Activated CD4-positive, alpha-beta T cell treated with anti-CD3 and anti-CD28 coated beads, Interleukin-2, amount 10 ng/mL, durations not matched to agents 7 days and 5 days (primary cell): ENCODE results near the gene LHPP. TPM values are rescaled to one million over a fixed set of nuclear protein-coding genes. Genes with fewer than 3 reads are reported as not detected.

Experiments used
- CTCF ChIA-PET: fragments of 350-600 bp; sonication (Branson Sonifier 250); formaldehyde crosslinking; loops from one replicate; lab custom pipeline; 2021; ENCODE audit warnings: antibody characterized with exemption; lab: Charles Lee
- POLR2A ChIA-PET: fragments of 350-600 bp; sonication (Branson Sonifier 250); formaldehyde crosslinking; loops from one replicate; lab custom pipeline; 2021; ENCODE audit warnings: antibody characterized with exemption; lab: Charles Lee
- DNase-seq: peaks from one replicate; pipeline ENCODE4 v3.0.0-alpha.2; 2020
- H3K27ac Mint-ChIP-seq: one replicate; pipeline ENCODE4 v1.8.0; 2021; ENCODE audit warnings: mild to moderate bottlenecking, moderate library complexity, mixed read lengths
- H3K27me3 Mint-ChIP-seq: one replicate; pipeline ENCODE4 v1.8.0; 2021; ENCODE audit warnings: mixed read lengths
- H3K36me3 Mint-ChIP-seq: one replicate; pipeline ENCODE4 v1.8.0; 2021; ENCODE audit warnings: low read depth, mixed read lengths
- H3K4me1 Mint-ChIP-seq: one replicate; pipeline ENCODE4 v1.8.0; 2021; ENCODE audit warnings: mixed read lengths
- H3K4me3 Mint-ChIP-seq: one replicate; pipeline ENCODE4 v1.8.0; 2021; ENCODE audit warnings: mild to moderate bottlenecking, moderate library complexity, mixed read lengths
- H3K9me3 Mint-ChIP-seq: one replicate; pipeline ENCODE4 v1.8.0; 2021; ENCODE audit warnings: mixed read lengths
- total RNA-seq, 2 experiments: library from RNA; stranded (reverse); gene quantifications; one replicate each; pipeline ENCODE4 v1.2.3, GENCODE V29; 2021

LHPP gene
- total RNA-seq, 2 experiments from 2014 or later: 24.2 to 28.0 TPM

GRCh38 chr10:124480860-124481259, 19.2 kb downstream of the LHPP start:
- POLR2A ChIA-PET: no interaction called here
- Mint-ChIP-seq H3K27me3 (no peaks in the 10 kb centered on the region), H3K4me3 (no peak overlapping the region), H3K36me3 (no peaks in the 10 kb centered on the region), H3K4me1 (no peaks in the 10 kb centered on the region), H3K9me3 (no peaks in the 10 kb centered on the region), H3K27ac (no peak overlapping the region)
- CTCF ChIA-PET: no interaction called here
- DNase-seq: no peak

- POLR2A ChIA-PET: no interaction called here
- Mint-ChIP-seq H3K27ac (no peak overlapping the region), H3K4me3 (no peak overlapping the region), H3K4me1 (no peaks in the 10 kb centered on the region), H3K9me3 (peaks cover 5% of the 10 kb centered on the region), H3K27me3 (no peaks in the 10 kb centered on the region), H3K36me3 (peaks cover 4% of the 10 kb centered on the region)
- DNase-seq: no peak
- CTCF ChIA-PET: no interaction called here
Observed at GRCh38 chr10:124481717-124482116, 20.1 kb downstream of the LHPP start.

- Mint-ChIP-seq H3K27me3 (no peaks in the 10 kb centered on the region), H3K36me3 (peaks cover 6% of the 10 kb centered on the region), H3K4me3 (no peak overlapping the region), H3K4me1 (no peaks in the 10 kb centered on the region), H3K9me3 (peaks cover 7% of the 10 kb centered on the region), H3K27ac (no peak overlapping the region)
- ChIA-PET POLR2A (no interaction called here), CTCF (no interaction called here)
- no peak for DNase-seq
Observed at GRCh38 chr10:124482236-124482800, 20.7 kb downstream of the LHPP start.

GRCh38 chr10:124482876-124483275, 21.3 kb downstream of the LHPP start:
- no peaks in the 10 kb centered on the region for H3K27me3 Mint-ChIP-seq
- peaks cover 7% of the 10 kb centered on the region for H3K9me3 Mint-ChIP-seq
- peaks cover 6% of the 10 kb centered on the region for H3K36me3 Mint-ChIP-seq
- H3K4me1 Mint-ChIP-seq: no peaks in the 10 kb centered on the region
- H3K27ac Mint-ChIP-seq: no peak overlapping the region
- no peak for DNase-seq
- ChIA-PET POLR2A (no interaction called here), CTCF (interaction anchor here (1.7 kb wide), 1 partner anchor 10 kb away, joined by 7 read pairs; no protein-coding TSS in a partner anchor)
- no peak overlapping the region for H3K4me3 Mint-ChIP-seq

- Mint-ChIP-seq H3K4me3 (no peak overlapping the region), H3K9me3 (peaks cover 7% of the 10 kb centered on the region), H3K27me3 (no peaks in the 10 kb centered on the region), H3K36me3 (peaks cover 17% of the 10 kb centered on the region), H3K27ac (no peak overlapping the region), H3K4me1 (no peaks in the 10 kb centered on the region)
- DNase-seq: no peak
- POLR2A ChIA-PET: interaction anchor here (0.6 kb wide), 2 partner anchors 11 to 65 kb away, joined by 3 to 5 read pairs; no protein-coding TSS in a partner anchor
- CTCF ChIA-PET: interaction anchor here (1.7 kb wide), 1 partner anchor 11 kb away, joined by 7 read pairs; no protein-coding TSS in a partner anchor
Observed at GRCh38 chr10:124484031-124484430, 22.4 kb downstream of the LHPP start.

- H3K4me3 Mint-ChIP-seq: no peak overlapping the region
- CTCF ChIA-PET: interaction anchor here (1.7 kb wide), 1 partner anchor 11 kb away, joined by 7 read pairs; no protein-coding TSS in a partner anchor
Observed at GRCh38 chr10:124484661-124485060, 23.0 kb downstream of the LHPP start.

GRCh38 chr10:124486635-124487034, 25.0 kb downstream of the LHPP start:
- peaks cover 21% of the 10 kb centered on the region for H3K36me3 Mint-ChIP-seq
- DNase-seq: no peak
- no peaks in the 10 kb centered on the region for H3K4me1 Mint-ChIP-seq
- CTCF ChIA-PET: no interaction called here
- H3K27ac Mint-ChIP-seq: no peak overlapping the region
- no peaks in the 10 kb centered on the region for H3K27me3 Mint-ChIP-seq
- peaks cover 7% of the 10 kb centered on the region for H3K9me3 Mint-ChIP-seq
- POLR2A ChIA-PET: no interaction called here
- H3K4me3 Mint-ChIP-seq: no peak overlapping the region

More at GRCh38 chr10:124484661-124485060, 23.0 kb downstream of the LHPP start:
- peaks cover 7% of the 10 kb centered on the region for H3K9me3 Mint-ChIP-seq
- H3K36me3 Mint-ChIP-seq: peaks cover 17% of the 10 kb centered on the region
- POLR2A ChIA-PET: interaction anchor here (0.6 kb wide), 1 partner anchor 65 kb away, joined by 3 read pairs; no protein-coding TSS in a partner anchor
- no peak for DNase-seq
- no peaks in the 10 kb centered on the region for H3K4me1 Mint-ChIP-seq
- no peaks in the 10 kb centered on the region for H3K27me3 Mint-ChIP-seq
- H3K27ac Mint-ChIP-seq: peak overlapping the region; percentile 50

GRCh38 chr10:124491105-124491504, 29.5 kb downstream of the LHPP start:
- CTCF ChIA-PET: no interaction called here

GRCh38 chr10:124492266-124492665, 30.6 kb downstream of the LHPP start:
- Mint-ChIP-seq H3K36me3 (peaks cover 15% of the 10 kb centered on the region), H3K9me3 (no peaks in the 10 kb centered on the region), H3K4me3 (no peak overlapping the region), H3K4me1 (peaks cover 7% of the 10 kb centered on the region), H3K27ac (no peak overlapping the region), H3K27me3 (no peaks in the 10 kb centered on the region)
- POLR2A ChIA-PET: no interaction called here
- no peak for DNase-seq
- CTCF ChIA-PET: interaction anchor here (0.6 kb wide), 1 partner anchor 81 kb away, joined by 3 read pairs; no protein-coding TSS in a partner anchor

More at GRCh38 chr10:124491105-124491504, 29.5 kb downstream of the LHPP start:
- Mint-ChIP-seq H3K4me3 (no peak overlapping the region), H3K4me1 (peaks cover 7% of the 10 kb centered on the region), H3K9me3 (peaks cover 7% of the 10 kb centered on the region), H3K27me3 (no peaks in the 10 kb centered on the region), H3K27ac (no peak overlapping the region), H3K36me3 (peaks cover 21% of the 10 kb centered on the region)
- no peak for DNase-seq
- POLR2A ChIA-PET: no interaction called here

- Mint-ChIP-seq H3K36me3 (peaks cover 11% of the 10 kb centered on the region), H3K4me3 (no peak overlapping the region), H3K27ac (no peak overlapping the region), H3K27me3 (no peaks in the 10 kb centered on the region), H3K9me3 (no peaks in the 10 kb centered on the region), H3K4me1 (peaks cover 7% of the 10 kb centered on the region)
- CTCF ChIA-PET: interaction anchor here (0.6 to 1.1 kb wide), 2 partner anchors 9 to 1437 kb away, joined by 3 read pairs; no protein-coding TSS in a partner anchor
- POLR2A ChIA-PET: no interaction called here
- DNase-seq: no peak
Observed at GRCh38 chr10:124493214-124493882, 31.7 kb downstream of the LHPP start.

GRCh38 chr10:124494046-124494807, 32.6 kb downstream of the LHPP start:
- ChIA-PET CTCF (interaction anchor here (1.1 kb wide), 1 partner anchor 8 kb away, joined by 3 read pairs; no protein-coding TSS in a partner anchor), POLR2A (interaction anchor here (0.6 kb wide), 1 partner anchor 10 kb away, joined by 5 read pairs; no protein-coding TSS in a partner anchor)
- H3K4me3 Mint-ChIP-seq: no peak overlapping the region
- no peaks in the 10 kb centered on the region for H3K9me3 Mint-ChIP-seq
- peaks cover 7% of the 10 kb centered on the region for H3K4me1 Mint-ChIP-seq
- H3K27ac Mint-ChIP-seq: peak overlapping the region; percentile 77
- peaks cover 5% of the 10 kb centered on the region for H3K36me3 Mint-ChIP-seq
- no peaks in the 10 kb centered on the region for H3K27me3 Mint-ChIP-seq
- no peak for DNase-seq

GRCh38 chr10:124495162-124495561, 33.5 kb downstream of the LHPP start:
- no peak overlapping the region for H3K4me3 Mint-ChIP-seq
- H3K4me1 Mint-ChIP-seq: peaks cover 7% of the 10 kb centered on the region
- H3K36me3 Mint-ChIP-seq: peaks cover 3% of the 10 kb centered on the region
- H3K9me3 Mint-ChIP-seq: no peaks in the 10 kb centered on the region
- ChIA-PET POLR2A (interaction anchor here (0.6 kb wide), 1 partner anchor 11 kb away, joined by 5 read pairs; no protein-coding TSS in a partner anchor), CTCF (interaction anchor here (0.6 kb wide), 1 partner anchor 1269 kb away, joined by 3 read pairs; no protein-coding TSS in a partner anchor)
- H3K27me3 Mint-ChIP-seq: no peaks in the 10 kb centered on the region
- no peak for DNase-seq
- H3K27ac Mint-ChIP-seq: no peak overlapping the region
